B cell (primary cell): ENCODE measurements around the gene CDC25A.

Experiments used
- EZH2 ChIP-seq: IDR thresholded peaks from 2 replicates; pipeline ENCODE4 v1.6.1; 2012; ENCODE audit warnings: borderline replicate concordance, low read depth, mild to moderate bottlenecking, moderate library complexity, low read length; ENCODE audit not compliant: insufficient read depth, poor library complexity, severe bottlenecking
- TF ChIP-seq, protein P1 (sequence below): fragments of 200-600 bp; IDR thresholded peaks from one replicate; pipeline ENCODE4 v1.8.0; 2022; ENCODE audit warnings: antibody characterized with exemption, mild to moderate bottlenecking

DNA sequence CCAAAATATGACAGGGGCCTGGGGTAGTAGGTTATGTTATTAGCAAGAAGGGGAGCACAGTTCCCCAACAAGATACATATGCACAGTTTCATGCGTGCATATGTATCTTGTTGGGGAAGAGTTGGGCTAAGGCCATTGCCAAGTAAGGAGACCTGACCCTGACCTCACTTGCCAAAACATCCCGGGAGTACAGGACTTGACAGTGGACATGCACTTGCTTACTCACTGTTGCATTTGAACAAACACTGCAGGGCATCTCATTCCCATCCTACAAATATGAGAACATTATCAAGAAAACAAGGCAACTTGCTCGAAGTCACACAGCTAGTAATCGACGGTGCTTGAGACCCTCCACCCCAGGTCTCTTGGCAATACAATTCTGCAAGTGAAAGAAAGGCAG is 30.3 kb upstream of the CDC25A start:
- TF ChIP-seq, protein P1, sequence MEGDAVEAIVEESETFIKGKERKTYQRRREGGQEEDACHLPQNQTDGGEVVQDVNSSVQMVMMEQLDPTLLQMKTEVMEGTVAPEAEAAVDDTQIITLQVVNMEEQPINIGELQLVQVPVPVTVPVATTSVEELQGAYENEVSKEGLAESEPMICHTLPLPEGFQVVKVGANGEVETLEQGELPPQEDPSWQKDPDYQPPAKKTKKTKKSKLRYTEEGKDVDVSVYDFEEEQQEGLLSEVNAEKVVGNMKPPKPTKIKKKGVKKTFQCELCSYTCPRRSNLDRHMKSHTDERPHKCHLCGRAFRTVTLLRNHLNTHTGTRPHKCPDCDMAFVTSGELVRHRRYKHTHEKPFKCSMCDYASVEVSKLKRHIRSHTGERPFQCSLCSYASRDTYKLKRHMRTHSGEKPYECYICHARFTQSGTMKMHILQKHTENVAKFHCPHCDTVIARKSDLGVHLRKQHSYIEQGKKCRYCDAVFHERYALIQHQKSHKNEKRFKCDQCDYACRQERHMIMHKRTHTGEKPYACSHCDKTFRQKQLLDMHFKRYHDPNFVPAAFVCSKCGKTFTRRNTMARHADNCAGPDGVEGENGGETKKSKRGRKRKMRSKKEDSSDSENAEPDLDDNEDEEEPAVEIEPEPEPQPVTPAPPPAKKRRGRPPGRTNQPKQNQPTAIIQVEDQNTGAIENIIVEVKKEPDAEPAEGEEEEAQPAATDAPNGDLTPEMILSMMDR: no peak
- TF ChIP-seq EZH2: no peak
